H9 (cell line): ENCODE data around the gene SVOP. TPM values are rescaled to one million over a fixed set of nuclear protein-coding genes. Genes with fewer than 3 reads are reported as not detected.

ENCODE experiments used
- DNase-seq: peaks from one replicate; pipeline ENCODE4 v3.0.0-alpha.2; 2017
- H2AFZ ChIP-seq: one replicate; pipeline ENCODE4 v1.6.1; 2013; ENCODE audit warnings: mild to moderate bottlenecking, low read length, control low read depth, moderate library complexity
- H2AK5ac ChIP-seq: 2 replicates; pipeline ENCODE4 v1.6.1; 2013; ENCODE audit warnings: low read length, control low read depth, mixed read lengths; ENCODE audit not compliant: insufficient read length
- H2BK120ac ChIP-seq: one replicate; pipeline ENCODE4 v1.6.1; 2013; ENCODE audit warnings: low read depth, mild to moderate bottlenecking, low read length, control low read depth, inconsistent platforms; ENCODE audit not compliant: poor library complexity, severe bottlenecking
- H2BK12ac ChIP-seq: 2 replicates; pipeline ENCODE4 v1.6.1; 2013; ENCODE audit warnings: low read length, control low read depth, mixed read lengths, low read depth; ENCODE audit not compliant: insufficient read length
- H2BK15ac ChIP-seq: 2 replicates; pipeline ENCODE4 v1.6.1; 2013; ENCODE audit warnings: low read depth, low read length, control low read depth
- H2BK20ac ChIP-seq: one replicate; pipeline ENCODE4 v1.6.1; 2013; ENCODE audit warnings: low read depth, mild to moderate bottlenecking, low read length, control low read depth, inconsistent platforms; ENCODE audit not compliant: poor library complexity, severe bottlenecking
- H2BK5ac ChIP-seq: 2 replicates; pipeline ENCODE4 v1.6.1; 2013; ENCODE audit warnings: low read length, control low read depth, mixed read lengths; ENCODE audit not compliant: insufficient read length
- H3K14ac ChIP-seq: 2 replicates; pipeline ENCODE4 v1.6.1; 2013; ENCODE audit warnings: low read length, control low read depth; ENCODE audit not compliant: insufficient read depth
- H3K18ac ChIP-seq: 2 replicates; pipeline ENCODE4 v1.6.1; 2013; ENCODE audit warnings: low read depth, mild to moderate bottlenecking, mixed read lengths, low read length, control low read depth; ENCODE audit not compliant: insufficient read length
- H3K23ac ChIP-seq: 2 replicates; pipeline ENCODE4 v1.6.1; 2013; ENCODE audit warnings: low read length, control low read depth, mixed read lengths, low read depth; ENCODE audit not compliant: insufficient read length
- H3K23me2 ChIP-seq: 2 replicates; pipeline ENCODE4 v1.6.1; 2013; ENCODE audit warnings: low read depth, mild to moderate bottlenecking, mixed read lengths, low read length, control low read depth; ENCODE audit not compliant: insufficient read length, poor library complexity, severe bottlenecking
- H3K27ac ChIP-seq: 2 replicates; pipeline ENCODE4 v1.5.1; 2013; ENCODE audit warnings: low read length, control low read depth, mixed read lengths, low read depth; ENCODE audit not compliant: insufficient read length
- H3K27me3 ChIP-seq: 2 replicates; pipeline ENCODE4 v1.6.1; 2013; ENCODE audit warnings: low read length, control low read depth, inconsistent platforms; ENCODE audit not compliant: insufficient read depth
- H3K4ac ChIP-seq: 2 replicates; pipeline ENCODE4 v1.6.1; 2013; ENCODE audit warnings: low read depth, mild to moderate bottlenecking, control low read depth, inconsistent platforms, low read length, moderate library complexity
- H3K4me1 ChIP-seq: 2 replicates; pipeline ENCODE4 v1.6.1; 2013; ENCODE audit warnings: low read length, control low read depth, inconsistent platforms; ENCODE audit not compliant: insufficient read depth
- H3K4me2 ChIP-seq: 2 replicates; pipeline ENCODE4 v1.6.1; 2013; ENCODE audit warnings: low read length, control low read depth, mixed read lengths; ENCODE audit not compliant: insufficient read length, insufficient read depth
- H3K56ac ChIP-seq: 2 replicates; pipeline ENCODE4 v1.6.1; 2013; ENCODE audit warnings: low read depth, mild to moderate bottlenecking, mixed read lengths, low read length, control low read depth; ENCODE audit not compliant: insufficient read length
- H3K79me1 ChIP-seq: 2 replicates; pipeline ENCODE4 v1.6.1; 2013; ENCODE audit warnings: low read depth, mild to moderate bottlenecking, moderate library complexity, low read length, control low read depth, inconsistent platforms; ENCODE audit not compliant: insufficient read depth, poor library complexity, severe bottlenecking
- H3K79me2 ChIP-seq: 2 replicates; pipeline ENCODE4 v1.6.1; 2013; ENCODE audit warnings: low read length, control low read depth, inconsistent platforms; ENCODE audit not compliant: insufficient read depth
- H3K9ac ChIP-seq: 2 replicates; pipeline ENCODE4 v1.6.1; 2013; ENCODE audit warnings: low read length, control low read depth, mixed read lengths; ENCODE audit not compliant: insufficient read length; ENCODE audit errors: extremely low read depth
- H3K9me3 ChIP-seq: one replicate; pipeline ENCODE4 v1.6.1; 2013; ENCODE audit warnings: low read depth, low read length, inconsistent platforms; ENCODE audit not compliant: control insufficient read depth
- H3T11ph ChIP-seq: one replicate; pipeline ENCODE4 v1.6.1; 2013; ENCODE audit warnings: mild to moderate bottlenecking, low read length, control low read depth, inconsistent platforms
- H4K20me1 ChIP-seq: one replicate; pipeline ENCODE4 v1.6.1; 2013; ENCODE audit not compliant: control insufficient read depth, insufficient read length, insufficient read depth
- H4K5ac ChIP-seq: 2 replicates; pipeline ENCODE4 v1.6.1; 2013; ENCODE audit warnings: low read depth, mild to moderate bottlenecking, mixed read lengths, low read length, control low read depth; ENCODE audit not compliant: insufficient read length
- H4K8ac ChIP-seq: replicated peaks from 2 replicates; pipeline ENCODE4 v1.6.1; 2013; ENCODE audit warnings: low read length, control low read depth, mixed read lengths, low read depth; ENCODE audit not compliant: insufficient read length
- H4K91ac ChIP-seq: 2 replicates; pipeline ENCODE4 v1.6.1; 2013; ENCODE audit warnings: low read depth, mild to moderate bottlenecking, moderate library complexity, mixed read lengths, low read length, control low read depth; ENCODE audit not compliant: insufficient read length
- H3K27ac Mint-ChIP-seq, 3 experiments: 2 replicates in 2 of 3; 3 replicates in 1 of 3; pipeline ENCODE4 v1.8.0; 2020 to 2021; ENCODE audit warnings: mixed read lengths in 3 of 3, mild to moderate bottlenecking in 1 of 3, moderate library complexity in 1 of 3
- H3K27me3 Mint-ChIP-seq: 2 replicates; pipeline ENCODE4 v1.8.0; 2021; ENCODE audit warnings: low read depth, mild to moderate bottlenecking, moderate library complexity, mixed read lengths
- H3K36me3 Mint-ChIP-seq, 3 experiments: 2 replicates in 2 of 3; 3 replicates in 1 of 3; pipeline ENCODE4 v1.8.0; 2020 to 2021; ENCODE audit warnings: low read depth in 3 of 3, mixed read lengths in 3 of 3; ENCODE audit not compliant: insufficient read depth in 1 of 3
- H3K4me1 Mint-ChIP-seq, 2 experiments: 2 replicates each; pipeline ENCODE4 v1.8.0; 2020; ENCODE audit warnings: mixed read lengths in 2 of 2
- H3K4me3 Mint-ChIP-seq, 2 experiments: 2 replicates in 1 of 2; 3 replicates in 1 of 2; pipeline ENCODE4 v1.8.0; 2020 to 2021; ENCODE audit warnings: mild to moderate bottlenecking in 2 of 2, mixed read lengths in 2 of 2, moderate library complexity in 1 of 2
- H3K9me3 Mint-ChIP-seq, 2 experiments: 2 replicates in 1 of 2; 3 replicates in 1 of 2; pipeline ENCODE4 v1.8.0; 2020; ENCODE audit warnings: mild to moderate bottlenecking in 2 of 2, mixed read lengths in 2 of 2, moderate library complexity in 1 of 2
- WGBS: extraction: QIAGEN DNeasy Blood & Tissue Kit; methylation state at CpG from one replicate; pipeline ENCODE4 v1.1.7; 2013; ENCODE audit warnings: missing lambda C conversion rate, low lambda C conversion rate, mixed read lengths; ENCODE audit not compliant: insufficient read length; ENCODE audit errors: extremely low coverage; 5-methylcytosine and 5-hydroxymethylcytosine counted together
- total RNA-seq: library from RNA; stranded (reverse); gene quantifications from 2 replicates; pipeline ENCODE4 v1.2.1, GENCODE V29; 2021
- TF ChIP-seq, protein P1 (sequence below): fragments of 200-600 bp; sonication (generic); conservative IDR thresholded peaks from 3 replicates; pipeline ENCODE4 v1.8.0; 2021; ENCODE audit warnings: antibody characterized with exemption, mild to moderate bottlenecking

SVOP gene
- total RNA-seq, 1 experiment from 2014 or later = 0.15 TPM

DNA sequence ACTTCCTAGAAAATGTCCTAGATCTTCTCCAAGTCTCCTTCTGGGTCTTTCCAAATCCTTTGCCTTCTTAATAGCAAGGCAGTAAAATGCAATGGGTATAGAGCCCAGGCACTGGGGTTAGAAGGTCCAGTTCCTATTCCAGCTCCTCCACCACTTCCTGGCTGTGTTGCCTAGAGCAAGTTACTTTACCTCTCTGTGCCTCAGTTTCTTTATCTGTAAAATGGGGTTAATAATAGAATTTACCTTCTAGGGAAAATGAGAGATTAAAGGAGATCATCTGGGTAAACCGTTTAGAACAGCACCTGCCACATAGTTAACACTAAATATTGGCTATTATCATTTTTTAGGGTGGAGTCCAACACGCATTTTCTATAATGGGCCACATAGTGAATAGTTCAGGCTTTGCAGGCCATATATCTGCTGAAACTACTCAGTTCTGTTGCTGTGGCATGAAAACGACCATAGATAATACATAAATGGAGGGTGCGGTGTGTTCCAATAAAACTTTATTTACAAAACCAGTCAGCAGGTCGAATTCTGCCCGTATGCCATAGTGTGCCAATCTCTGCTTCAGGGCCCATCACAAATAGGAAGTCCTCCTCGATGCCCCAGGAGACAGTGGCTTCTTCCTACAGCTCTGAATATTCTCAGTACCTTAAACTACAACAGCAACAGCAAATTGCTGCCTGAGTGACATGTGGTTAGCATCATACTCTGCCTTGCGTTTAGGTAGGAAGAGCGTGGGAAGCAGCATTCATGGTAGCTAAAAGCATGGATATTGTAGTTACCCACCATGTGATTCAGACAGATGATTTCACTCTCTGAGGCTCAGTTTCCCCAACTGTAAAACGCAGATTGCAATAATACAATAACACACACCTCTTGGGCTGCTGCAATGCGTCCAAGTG, 60.9 kb downstream of the SVOP start:
- Histone ChIP-seq H4K91ac (no peak overlapping the region), H4K20me1 (no peaks in the 10 kb centered on the region), H4K8ac (no peak overlapping the region), H3K23ac (no peak overlapping the region), H3K9ac (no peak overlapping the region), H2BK120ac (no peak overlapping the region), H3K56ac (no peak overlapping the region), H3K4ac (no peak overlapping the region), H2BK20ac (no peak overlapping the region), H3K27me3 (no peaks in the 10 kb centered on the region), H2AK5ac (no peak overlapping the region), H3K23me2 (no peaks in the 10 kb centered on the region), H2BK5ac (no peak overlapping the region), H3K14ac (no peak overlapping the region), H3K18ac (no peak overlapping the region), H3K27ac (no peak overlapping the region), H3K79me2 (no peaks in the 10 kb centered on the region), H2AFZ (no peak overlapping the region), H2BK12ac (no peak overlapping the region), H3K9me3 (no peaks in the 10 kb centered on the region), H3K79me1 (no peaks in the 10 kb centered on the region), H2BK15ac (no peak overlapping the region), H4K5ac (no peak overlapping the region), H3K4me2 (no peak overlapping the region), H3K4me1 (no peaks in the 10 kb centered on the region), H3T11ph (no peak overlapping the region)
- Mint-ChIP-seq H3K27ac (no peak overlapping the region), H3K9me3 (no peaks in the 10 kb centered on the region), H3K4me1 (no peaks in the 10 kb centered on the region), H3K36me3 (no peaks in the 10 kb centered on the region), H3K27me3 (peaks cover 7% of the 10 kb centered on the region), H3K4me3 (no peak overlapping the region)
- DNase-seq = no peak
- WGBS = no CpG with 5 or more reads among the region's 11 CpGs
- TF ChIP-seq, protein P1, sequence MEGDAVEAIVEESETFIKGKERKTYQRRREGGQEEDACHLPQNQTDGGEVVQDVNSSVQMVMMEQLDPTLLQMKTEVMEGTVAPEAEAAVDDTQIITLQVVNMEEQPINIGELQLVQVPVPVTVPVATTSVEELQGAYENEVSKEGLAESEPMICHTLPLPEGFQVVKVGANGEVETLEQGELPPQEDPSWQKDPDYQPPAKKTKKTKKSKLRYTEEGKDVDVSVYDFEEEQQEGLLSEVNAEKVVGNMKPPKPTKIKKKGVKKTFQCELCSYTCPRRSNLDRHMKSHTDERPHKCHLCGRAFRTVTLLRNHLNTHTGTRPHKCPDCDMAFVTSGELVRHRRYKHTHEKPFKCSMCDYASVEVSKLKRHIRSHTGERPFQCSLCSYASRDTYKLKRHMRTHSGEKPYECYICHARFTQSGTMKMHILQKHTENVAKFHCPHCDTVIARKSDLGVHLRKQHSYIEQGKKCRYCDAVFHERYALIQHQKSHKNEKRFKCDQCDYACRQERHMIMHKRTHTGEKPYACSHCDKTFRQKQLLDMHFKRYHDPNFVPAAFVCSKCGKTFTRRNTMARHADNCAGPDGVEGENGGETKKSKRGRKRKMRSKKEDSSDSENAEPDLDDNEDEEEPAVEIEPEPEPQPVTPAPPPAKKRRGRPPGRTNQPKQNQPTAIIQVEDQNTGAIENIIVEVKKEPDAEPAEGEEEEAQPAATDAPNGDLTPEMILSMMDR = no peak
